D721Med (cell line): ENCODE measurements around the gene CCDC102A.

Experiments
- DNase-seq: peaks from one replicate; pipeline ENCODE4 v3.0.0; 2011; ENCODE audit warnings: low spot score; ENCODE audit not compliant: insufficient read length
- FAIRE-seq: peaks from 2 replicates; lab custom pipeline; 2011; peaks lifted over from hg19 to GRCh38; lab: Jason Lieb, UNC
- CTCF ChIP-seq: IDR thresholded peaks from 2 replicates; pipeline ENCODE4 v1.5.1; 2012; ENCODE audit warnings: mild to moderate bottlenecking, control low read depth; ENCODE audit not compliant: insufficient read depth; ENCODE audit errors: missing control alignments

The CCDC102A gene

GRCh38 chr16:57576429-57576870, 40.1 kb upstream of the CCDC102A start:
- peak; percentile 47 for DNase-seq
- no peak for FAIRE-seq
- peak; percentile 91 for TF ChIP-seq CTCF

- DNase-seq (no peak), FAIRE-seq (no peak)
- no peak for TF ChIP-seq CTCF
Measured at GRCh38 chr16:57575468-57576277, 39.3 kb upstream of the CCDC102A start.

GRCh38 chr16:57574646-57575467, 38.5 kb upstream of the CCDC102A start:
- no peak for FAIRE-seq
- DNase-seq: no peak
- TF ChIP-seq CTCF: no peak

DNA sequence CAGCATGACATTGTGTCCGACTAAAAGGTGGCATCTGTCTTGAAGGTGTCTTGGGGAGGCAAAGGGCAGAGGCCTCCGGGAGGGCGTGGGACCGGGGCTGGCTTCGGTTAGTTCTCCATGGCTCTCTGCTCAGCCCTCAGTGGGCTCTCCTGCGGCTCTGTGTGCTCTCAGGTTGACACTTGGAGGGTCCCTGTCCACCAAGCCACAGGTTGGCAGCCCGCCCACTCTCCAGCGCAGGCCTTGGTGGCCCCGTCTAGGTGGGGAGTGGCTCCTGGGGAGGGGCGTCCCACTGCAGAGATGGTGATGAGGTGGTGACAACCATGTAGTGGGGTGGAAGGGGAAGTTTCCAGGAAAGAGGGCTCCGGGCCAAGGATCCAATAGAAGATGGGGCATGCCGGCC, 37.7 kb upstream of the CCDC102A start:
- FAIRE-seq (no peak), DNase-seq (no peak)
- no peak for TF ChIP-seq CTCF

GRCh38 chr16:57572978-57573728, 36.8 kb upstream of the CCDC102A start:
- TF ChIP-seq CTCF: no peak
- no peak for DNase-seq

DNA sequence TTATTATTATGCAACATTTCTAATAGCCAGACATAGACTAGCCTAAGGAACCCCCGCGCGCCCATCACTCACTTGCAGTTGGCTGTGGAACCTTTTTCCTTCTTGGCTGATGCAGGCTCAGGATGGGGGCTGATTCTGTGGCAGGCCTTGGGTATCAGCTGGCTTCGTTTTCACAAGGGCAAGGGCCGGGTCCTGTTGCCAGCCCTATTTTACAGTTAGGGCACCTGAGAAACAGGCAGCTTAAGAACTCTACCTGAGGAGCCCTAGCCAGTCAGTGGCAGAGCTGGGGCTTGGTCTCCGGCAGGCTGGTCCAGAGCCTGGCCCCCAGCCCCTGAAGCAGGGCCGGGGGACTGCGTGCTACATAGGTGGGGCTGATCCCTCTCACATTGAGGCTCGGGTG, 34.7 kb upstream of the CCDC102A start:
- FAIRE-seq (no peak), DNase-seq (no peak)
- no peak for TF ChIP-seq CTCF

More at GRCh38 chr16:57572978-57573728, 36.8 kb upstream of the CCDC102A start:
- no peak for FAIRE-seq
